Measurements from ENCODE around the gene ZBED6. TPM values are rescaled to one million over a fixed set of nuclear protein-coding genes. Genes with fewer than 3 reads are reported as not detected.
A peak's percentile ranks its signal among the peaks of the same experiment; 100 is the strongest.

The ZBED6 gene
- total RNA-seq, 6 experiments from 2014 or later: 25.9 to 35.2 (median 30.5) TPM

DNA sequence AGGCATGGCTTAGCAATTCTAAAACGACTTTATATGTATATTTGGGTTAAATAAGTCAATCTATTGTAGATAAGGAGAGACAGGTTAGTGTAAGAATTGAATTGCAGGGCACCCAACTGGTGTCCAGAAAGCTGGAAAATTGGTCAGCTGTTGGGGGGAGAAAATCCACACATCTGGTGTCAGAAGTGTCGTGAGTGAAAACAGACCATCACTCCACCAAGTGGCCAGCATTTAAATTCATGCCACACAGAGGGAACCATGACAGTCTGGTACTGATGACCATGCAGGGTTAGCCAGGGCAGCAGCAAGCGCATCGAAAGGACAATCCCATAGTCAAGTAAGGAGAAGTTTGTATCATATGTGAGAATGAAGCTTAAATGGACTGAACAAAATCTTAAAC, 18.8 kb upstream of the ZBED6 start:
- no peak for DNase-seq
- TF ChIP-seq, protein P1, sequence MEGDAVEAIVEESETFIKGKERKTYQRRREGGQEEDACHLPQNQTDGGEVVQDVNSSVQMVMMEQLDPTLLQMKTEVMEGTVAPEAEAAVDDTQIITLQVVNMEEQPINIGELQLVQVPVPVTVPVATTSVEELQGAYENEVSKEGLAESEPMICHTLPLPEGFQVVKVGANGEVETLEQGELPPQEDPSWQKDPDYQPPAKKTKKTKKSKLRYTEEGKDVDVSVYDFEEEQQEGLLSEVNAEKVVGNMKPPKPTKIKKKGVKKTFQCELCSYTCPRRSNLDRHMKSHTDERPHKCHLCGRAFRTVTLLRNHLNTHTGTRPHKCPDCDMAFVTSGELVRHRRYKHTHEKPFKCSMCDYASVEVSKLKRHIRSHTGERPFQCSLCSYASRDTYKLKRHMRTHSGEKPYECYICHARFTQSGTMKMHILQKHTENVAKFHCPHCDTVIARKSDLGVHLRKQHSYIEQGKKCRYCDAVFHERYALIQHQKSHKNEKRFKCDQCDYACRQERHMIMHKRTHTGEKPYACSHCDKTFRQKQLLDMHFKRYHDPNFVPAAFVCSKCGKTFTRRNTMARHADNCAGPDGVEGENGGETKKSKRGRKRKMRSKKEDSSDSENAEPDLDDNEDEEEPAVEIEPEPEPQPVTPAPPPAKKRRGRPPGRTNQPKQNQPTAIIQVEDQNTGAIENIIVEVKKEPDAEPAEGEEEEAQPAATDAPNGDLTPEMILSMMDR (IDR thresholded peaks at IDR 0.05): peak; percentile 11; the same call in 1 of the 2 replicates
- H3K4me3 Mint-ChIP-seq: no peak overlapping the region
- no peaks in the 10 kb centered on the region for H3K36me3 Mint-ChIP-seq (ENCODE audit: low read depth)
- H3K27me3 Mint-ChIP-seq (ENCODE audit: insufficient read depth): peaks cover 12% of the 10 kb centered on the region
- H3K4me1 Mint-ChIP-seq (ENCODE audit: low read depth): no peaks in the 10 kb centered on the region
- H3K9me3 Mint-ChIP-seq: no peaks in the 10 kb centered on the region
- no peak overlapping the region for H3K27ac Mint-ChIP-seq

DNA sequence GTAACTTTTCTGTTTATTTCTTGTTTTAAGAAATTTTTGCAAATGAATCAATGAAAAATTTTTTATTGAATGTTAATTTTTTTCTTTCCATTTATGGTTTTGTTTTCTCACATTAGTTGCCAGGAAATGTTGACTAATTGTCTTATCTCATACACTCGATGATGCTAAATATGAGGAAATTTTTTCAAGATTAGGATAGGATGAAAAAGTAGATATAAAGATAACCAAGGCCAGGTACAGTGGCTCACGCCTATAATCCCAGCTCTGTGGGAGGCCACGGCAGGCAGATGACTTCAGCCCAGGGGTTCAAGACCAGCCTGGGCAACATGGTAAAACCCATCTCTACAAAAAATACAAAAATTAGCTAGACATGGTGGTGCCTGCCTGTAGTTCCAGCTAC, 17.8 kb upstream of the ZBED6 start:
- Mint-ChIP-seq H3K9me3 (no peaks in the 10 kb centered on the region), H3K27me3 (ENCODE audit: insufficient read depth) (peaks cover 6% of the 10 kb centered on the region), H3K27ac (no peak overlapping the region), H3K4me1 (ENCODE audit: low read depth) (no peaks in the 10 kb centered on the region), H3K4me3 (no peak overlapping the region), H3K36me3 (ENCODE audit: low read depth) (no peaks in the 10 kb centered on the region)
- TF ChIP-seq, protein P1 (IDR thresholded peaks at IDR 0.05): no peak
- no peak for DNase-seq

DNA sequence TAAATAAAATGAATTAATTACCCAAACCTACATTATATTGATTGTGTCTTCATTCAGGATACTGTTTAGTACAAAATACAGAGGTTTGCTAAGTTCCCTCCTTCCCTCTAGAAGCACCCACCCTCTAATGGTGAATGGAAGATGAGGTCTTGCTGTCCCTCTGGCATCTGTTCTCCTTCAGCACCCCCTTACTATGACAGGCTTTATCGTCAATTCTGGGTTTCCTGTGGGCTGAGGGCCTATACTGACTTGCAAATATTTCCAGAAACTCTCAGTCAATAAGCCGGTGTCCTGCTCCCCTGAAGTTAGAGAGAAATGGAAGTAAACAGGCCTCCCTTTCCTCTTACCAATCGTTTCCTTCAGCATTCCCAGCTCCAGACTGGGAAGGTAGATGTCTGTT, 17.3 kb upstream of the ZBED6 start:
- Mint-ChIP-seq H3K27me3 (ENCODE audit: insufficient read depth) (peaks cover 4% of the 10 kb centered on the region), H3K36me3 (ENCODE audit: low read depth) (no peaks in the 10 kb centered on the region), H3K27ac (no peak overlapping the region), H3K4me1 (ENCODE audit: low read depth) (no peaks in the 10 kb centered on the region), H3K4me3 (no peak overlapping the region), H3K9me3 (no peaks in the 10 kb centered on the region)
- TF ChIP-seq, protein P1 (IDR thresholded peaks at IDR 0.05): no peak
- no peak for DNase-seq

DNA sequence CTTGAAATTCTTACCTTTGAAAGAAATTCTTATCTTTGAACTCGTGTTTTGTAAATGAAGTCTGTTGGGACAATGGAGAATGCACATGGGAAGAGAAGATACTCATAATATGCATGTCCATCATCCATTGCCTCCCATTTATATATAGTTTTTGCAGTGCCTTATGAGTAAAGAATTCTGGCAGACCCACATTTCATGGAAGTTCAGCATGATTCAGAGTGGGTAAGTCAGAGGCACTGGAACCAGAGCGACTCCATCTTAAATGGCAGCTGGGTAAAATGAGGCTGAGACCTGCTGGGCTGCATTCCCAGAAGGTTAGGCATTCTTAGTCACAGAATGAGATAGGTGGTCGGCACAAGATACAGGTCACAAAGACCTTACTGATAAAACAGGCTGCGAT, 16.6 kb upstream of the ZBED6 start:
- H3K27ac Mint-ChIP-seq: no peak overlapping the region
- H3K4me3 Mint-ChIP-seq: no peak overlapping the region
- no peaks in the 10 kb centered on the region for H3K9me3 Mint-ChIP-seq
- TF ChIP-seq, protein P1 (IDR thresholded peaks at IDR 0.05): no peak
- no peak for DNase-seq
- H3K27me3 Mint-ChIP-seq (ENCODE audit: insufficient read depth): peaks cover 4% of the 10 kb centered on the region
- H3K4me1 Mint-ChIP-seq (ENCODE audit: low read depth): no peaks in the 10 kb centered on the region
- H3K36me3 Mint-ChIP-seq (ENCODE audit: low read depth): no peaks in the 10 kb centered on the region

DNA sequence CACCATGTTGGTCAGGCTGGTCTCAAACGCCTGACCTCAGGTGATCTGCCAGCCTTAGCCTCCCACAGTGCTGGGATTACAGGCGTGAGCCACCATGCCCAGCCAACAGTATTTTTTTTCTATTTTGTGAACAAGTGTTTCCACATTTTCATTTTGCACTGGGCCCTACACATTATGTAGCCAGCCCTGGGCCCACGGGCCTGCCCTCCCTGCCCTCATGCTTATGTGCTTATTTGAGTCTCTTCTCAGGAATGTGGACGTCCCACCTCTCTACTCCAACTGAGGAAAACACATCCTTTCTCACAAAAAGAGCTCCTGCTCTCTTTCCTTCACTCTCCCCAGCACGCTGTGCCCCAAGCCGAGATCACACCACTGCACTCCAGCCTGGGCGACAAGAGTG, 13.5 kb upstream of the ZBED6 start:
- Mint-ChIP-seq H3K27ac (no peak overlapping the region), H3K4me3 (no peak overlapping the region), H3K27me3 (ENCODE audit: insufficient read depth) (peaks cover 3% of the 10 kb centered on the region), H3K36me3 (ENCODE audit: low read depth) (peaks cover 4% of the 10 kb centered on the region), H3K9me3 (no peaks in the 10 kb centered on the region), H3K4me1 (ENCODE audit: low read depth) (no peaks in the 10 kb centered on the region)
- DNase-seq: no peak
- TF ChIP-seq, protein P1 (IDR thresholded peaks at IDR 0.05): no peak

DNA sequence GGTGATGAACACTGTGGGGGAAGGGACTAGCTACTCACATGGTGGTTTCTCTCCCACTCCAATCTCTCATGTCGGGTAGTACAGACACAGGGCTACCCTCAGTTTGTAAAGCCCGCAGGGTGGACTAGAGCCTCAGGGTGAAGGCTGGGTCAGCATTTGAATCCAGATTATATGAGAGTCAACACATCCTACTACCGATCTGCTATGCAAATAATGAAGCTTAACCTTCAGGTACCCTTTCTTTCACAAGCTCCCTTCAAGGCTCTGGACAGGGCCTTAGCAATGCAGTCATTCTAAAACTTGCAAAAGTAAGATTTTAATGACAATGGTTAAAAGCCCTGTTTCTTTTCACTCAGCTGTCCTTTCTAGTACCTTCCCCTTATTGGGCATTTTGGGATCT, 5.5 kb upstream of the ZBED6 start:
- no peaks in the 10 kb centered on the region for H3K9me3 Mint-ChIP-seq
- no peak for DNase-seq
- H3K27ac Mint-ChIP-seq: no peak overlapping the region
- H3K27me3 Mint-ChIP-seq (ENCODE audit: insufficient read depth): peaks cover 2% of the 10 kb centered on the region; the same call in 1 of the 2 replicates
- H3K4me1 Mint-ChIP-seq (ENCODE audit: low read depth): peaks cover 4% of the 10 kb centered on the region
- peaks cover 4% of the 10 kb centered on the region; the same call in 1 of the 2 replicates for H3K36me3 Mint-ChIP-seq (ENCODE audit: low read depth)
- H3K4me3 Mint-ChIP-seq: no peak overlapping the region
- TF ChIP-seq, protein P1 (IDR thresholded peaks at IDR 0.05): no peak
